ENCODE measurements around the gene NCAM2. TPM values are rescaled to one million over a fixed set of nuclear protein-coding genes. Genes with fewer than 3 reads are reported as not detected.

NCAM2 gene
- total RNA-seq, 1 donor from 2014 or later, result 2.8 TPM

GRCh38 chr21:21018821-21019220 is 20.6 kb downstream of the NCAM2 start:
- intact Hi-C loops (cut with DNase I), result no loop called here
- DNase-seq (ENCODE audit: low spot score), result no peak

- DNase-seq (ENCODE audit: low spot score), result no peak
- intact Hi-C loops (cut with DNase I), result no loop called here
Measured at GRCh38 chr21:21019681-21020080, 21.5 kb downstream of the NCAM2 start.

GRCh38 chr21:21025742-21026141 is 27.5 kb downstream of the NCAM2 start:
- DNase-seq (ENCODE audit: low spot score), result no peak
- intact Hi-C loops (cut with DNase I), result no loop called here

GRCh38 chr21:21028275-21028820 is 30.1 kb downstream of the NCAM2 start:
- DNase-seq (ENCODE audit: low spot score), result no peak
- intact Hi-C loops (cut with DNase I), result no loop called here

- DNase-seq (ENCODE audit: low spot score), result no peak
- intact Hi-C loops (cut with DNase I), result no loop called here
Measured at GRCh38 chr21:21029164-21029563, 31.0 kb downstream of the NCAM2 start.

- intact Hi-C loops (cut with DNase I), result no loop called here
- DNase-seq (ENCODE audit: low spot score), result no peak
Measured at GRCh38 chr21:21030311-21030710, 32.1 kb downstream of the NCAM2 start.

- intact Hi-C loops (cut with DNase I), result no loop called here
- no peak for DNase-seq (ENCODE audit: low spot score)
Measured at GRCh38 chr21:21034036-21034435, 35.8 kb downstream of the NCAM2 start.

- DNase-seq (ENCODE audit: low spot score), result no peak
- intact Hi-C loops (cut with DNase I), result no loop called here
Measured at GRCh38 chr21:21039624-21040170, 41.5 kb downstream of the NCAM2 start.

- intact Hi-C loops (cut with DNase I), result no loop called here
- no peak for DNase-seq (ENCODE audit: low spot score)
Measured at GRCh38 chr21:21045518-21045917, 47.3 kb downstream of the NCAM2 start.

- DNase-seq (ENCODE audit: low spot score), result no peak
- intact Hi-C loops (cut with DNase I), result no loop called here
Measured at GRCh38 chr21:21046063-21046462, 47.9 kb downstream of the NCAM2 start.

GRCh38 chr21:21051109-21052055 is 53.2 kb downstream of the NCAM2 start:
- intact Hi-C loops (cut with DNase I), result no loop called here
- no peak for DNase-seq (ENCODE audit: low spot score)

- no peak for DNase-seq (ENCODE audit: low spot score)
- intact Hi-C loops (cut with DNase I), result no loop called here
Measured at GRCh38 chr21:21052672-21053071, 54.5 kb downstream of the NCAM2 start.

GRCh38 chr21:21057349-21058062 is 59.3 kb downstream of the NCAM2 start:
- intact Hi-C loops (cut with DNase I), result no loop called here
- no peak for DNase-seq (ENCODE audit: low spot score)

- no peak for DNase-seq (ENCODE audit: low spot score)
- intact Hi-C loops (cut with DNase I), result no loop called here
Measured at GRCh38 chr21:21063828-21064227, 65.6 kb downstream of the NCAM2 start.

- intact Hi-C loops (cut with DNase I), result no loop called here
- no peak for DNase-seq (ENCODE audit: low spot score)
Measured at GRCh38 chr21:21064353-21064752, 66.1 kb downstream of the NCAM2 start.

GRCh38 chr21:21067375-21067774 is 69.2 kb downstream of the NCAM2 start:
- intact Hi-C loops (cut with DNase I), result no loop called here
- no peak for DNase-seq (ENCODE audit: low spot score)

GRCh38 chr21:21074305-21074704 is 76.1 kb downstream of the NCAM2 start:
- intact Hi-C loops (cut with DNase I), result no loop called here
- DNase-seq (ENCODE audit: low spot score), result no peak

GRCh38 chr21:21076051-21076450 is 77.8 kb downstream of the NCAM2 start:
- intact Hi-C loops (cut with DNase I), result no loop called here

GRCh38 chr21:21076491-21076890 is 78.3 kb downstream of the NCAM2 start:
- DNase-seq (ENCODE audit: low spot score), result no peak
- intact Hi-C loops (cut with DNase I), result no loop called here

More at GRCh38 chr21:21076051-21076450, 77.8 kb downstream of the NCAM2 start:
- DNase-seq (ENCODE audit: low spot score), result no peak

GRCh38 chr21:21079646-21080045 is 81.4 kb downstream of the NCAM2 start:
- intact Hi-C loops (cut with DNase I), result no loop called here
- DNase-seq (ENCODE audit: low spot score), result no peak

Data from cardiac septum (tissue), 1 donor.